BE2C (cell line): ENCODE measurements around the gene LHFPL6.

ENCODE experiments used
- DNase-seq: peaks from one replicate; pipeline ENCODE4 v3.0.0-alpha.2; 2020
- H3K27me3 ChIP-seq: fragments of 250-450 bp; sonication (Bioruptor Pico); 2 replicates; pipeline ENCODE4 v1.5.1; 2020; ENCODE audit warnings: mild to moderate bottlenecking
- H3K36me3 ChIP-seq: fragments of 250-450 bp; sonication (Bioruptor Pico); 2 replicates; pipeline ENCODE4 v1.5.1; 2020; ENCODE audit warnings: mild to moderate bottlenecking
- H3K4me1 ChIP-seq: fragments of 250-450 bp; sonication (Bioruptor Pico); 2 replicates; pipeline ENCODE4 v1.5.1; 2020
- H3K4me3 ChIP-seq: 2 replicates; pipeline ENCODE4 v1.5.1; 2011; ENCODE audit warnings: low read depth, low read length
- H3K9me3 ChIP-seq: fragments of 250-450 bp; sonication (Bioruptor Pico); 2 replicates; pipeline ENCODE4 v1.5.1; 2020
- TF ChIP-seq, protein P1 (sequence below): IDR thresholded peaks from 2 replicates; pipeline ENCODE4 v1.5.1; 2012; ENCODE audit warnings: mild to moderate bottlenecking, low read depth, low read length

The LHFPL6 gene

DNA sequence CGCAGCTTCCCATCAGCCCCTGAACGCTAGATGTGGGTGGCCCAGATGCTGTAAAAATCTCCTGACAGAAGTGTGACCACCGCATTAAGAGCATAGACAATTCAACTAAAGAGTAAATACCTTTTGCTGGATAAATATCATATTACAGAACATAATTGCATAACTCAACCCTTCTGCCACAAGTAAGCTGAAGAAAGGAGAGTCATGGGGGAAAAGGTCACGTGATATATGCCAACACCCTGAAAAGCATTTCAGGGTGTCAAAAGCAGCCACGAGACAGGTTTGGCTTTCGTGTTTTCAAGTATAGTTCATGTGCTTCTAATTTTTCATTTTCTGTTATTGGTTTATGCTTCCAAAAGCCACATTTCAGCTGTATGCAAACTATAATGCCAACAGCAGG is 71.3 kb downstream of the LHFPL6 start:
- no peaks in the 10 kb centered on the region for H3K27me3 ChIP-seq
- no peak for DNase-seq
- no peak overlapping the region for H3K4me3 ChIP-seq
- H3K9me3 ChIP-seq = no peaks in the 10 kb centered on the region
- H3K36me3 ChIP-seq = no peaks in the 10 kb centered on the region
- H3K4me1 ChIP-seq = no peaks in the 10 kb centered on the region
- TF ChIP-seq, protein P1, sequence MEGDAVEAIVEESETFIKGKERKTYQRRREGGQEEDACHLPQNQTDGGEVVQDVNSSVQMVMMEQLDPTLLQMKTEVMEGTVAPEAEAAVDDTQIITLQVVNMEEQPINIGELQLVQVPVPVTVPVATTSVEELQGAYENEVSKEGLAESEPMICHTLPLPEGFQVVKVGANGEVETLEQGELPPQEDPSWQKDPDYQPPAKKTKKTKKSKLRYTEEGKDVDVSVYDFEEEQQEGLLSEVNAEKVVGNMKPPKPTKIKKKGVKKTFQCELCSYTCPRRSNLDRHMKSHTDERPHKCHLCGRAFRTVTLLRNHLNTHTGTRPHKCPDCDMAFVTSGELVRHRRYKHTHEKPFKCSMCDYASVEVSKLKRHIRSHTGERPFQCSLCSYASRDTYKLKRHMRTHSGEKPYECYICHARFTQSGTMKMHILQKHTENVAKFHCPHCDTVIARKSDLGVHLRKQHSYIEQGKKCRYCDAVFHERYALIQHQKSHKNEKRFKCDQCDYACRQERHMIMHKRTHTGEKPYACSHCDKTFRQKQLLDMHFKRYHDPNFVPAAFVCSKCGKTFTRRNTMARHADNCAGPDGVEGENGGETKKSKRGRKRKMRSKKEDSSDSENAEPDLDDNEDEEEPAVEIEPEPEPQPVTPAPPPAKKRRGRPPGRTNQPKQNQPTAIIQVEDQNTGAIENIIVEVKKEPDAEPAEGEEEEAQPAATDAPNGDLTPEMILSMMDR = no peak

- no peaks in the 10 kb centered on the region for H3K27me3 ChIP-seq
- TF ChIP-seq, protein P1 = no peak
- H3K9me3 ChIP-seq = no peaks in the 10 kb centered on the region
- no peak overlapping the region for H3K4me3 ChIP-seq
- no peaks in the 10 kb centered on the region for H3K4me1 ChIP-seq
- no peaks in the 10 kb centered on the region for H3K36me3 ChIP-seq
- DNase-seq = no peak
These were observed 72.1 kb downstream of the LHFPL6 start for GRCh38 chr13:39530916-39531315.

DNA sequence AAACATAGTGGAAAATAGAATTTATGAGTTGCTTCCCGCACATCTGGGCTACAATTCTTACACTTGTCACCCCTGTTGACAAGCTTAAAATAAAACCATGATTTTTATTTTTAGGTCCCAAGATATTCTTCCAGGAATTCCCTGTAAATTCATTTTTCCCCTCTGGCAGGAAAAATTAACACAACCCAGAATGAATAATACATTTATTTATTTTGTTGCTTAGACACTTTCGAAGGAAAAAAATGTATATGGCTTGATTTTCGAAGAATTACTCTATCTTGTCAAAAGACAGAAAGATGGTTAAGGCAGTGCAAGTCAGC is 74.4 kb downstream of the LHFPL6 start:
- no peaks in the 10 kb centered on the region for H3K36me3 ChIP-seq
- no peak overlapping the region for H3K4me3 ChIP-seq
- TF ChIP-seq, protein P1 = no peak
- H3K27me3 ChIP-seq = no peaks in the 10 kb centered on the region
- H3K9me3 ChIP-seq = no peaks in the 10 kb centered on the region
- H3K4me1 ChIP-seq = no peaks in the 10 kb centered on the region
- DNase-seq = no peak

DNA sequence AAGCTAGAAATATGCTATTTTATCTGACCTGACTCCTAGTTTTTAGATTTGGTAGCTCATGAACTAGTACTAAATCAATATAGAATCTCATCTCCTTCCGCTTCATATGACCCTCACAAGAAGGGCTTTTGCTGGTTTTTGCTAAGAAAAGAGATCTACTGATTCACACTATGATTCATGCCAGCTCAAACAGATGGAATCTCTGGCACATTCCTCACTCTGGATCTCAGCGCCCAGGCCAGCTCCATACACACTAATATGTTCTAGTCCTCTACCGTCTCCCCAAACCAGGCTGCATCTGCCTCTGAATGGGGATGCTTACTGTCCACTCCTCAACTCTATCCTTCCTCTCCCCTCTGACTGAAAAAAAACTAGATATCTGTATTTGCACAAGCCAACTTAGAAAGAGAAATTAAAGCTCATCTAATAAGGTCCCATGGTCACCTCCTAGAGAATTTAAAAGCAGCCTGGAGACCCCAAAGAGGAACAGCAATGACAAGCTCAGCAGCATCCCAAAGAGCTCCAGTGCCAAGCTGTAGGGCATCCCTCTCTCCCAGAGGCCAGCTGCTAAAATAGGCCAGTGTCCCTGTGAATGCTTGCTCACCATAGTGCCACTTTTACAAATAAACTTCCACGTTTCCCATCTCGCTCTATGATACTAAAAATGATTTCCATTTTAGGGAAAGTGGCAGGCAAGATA is 74.9 kb downstream of the LHFPL6 start:
- Histone ChIP-seq H3K9me3 (no peaks in the 10 kb centered on the region), H3K27me3 (no peaks in the 10 kb centered on the region), H3K36me3 (no peaks in the 10 kb centered on the region), H3K4me1 (no peaks in the 10 kb centered on the region), H3K4me3 (no peak overlapping the region)
- DNase-seq = no peak
- TF ChIP-seq, protein P1 = no peak

DNA sequence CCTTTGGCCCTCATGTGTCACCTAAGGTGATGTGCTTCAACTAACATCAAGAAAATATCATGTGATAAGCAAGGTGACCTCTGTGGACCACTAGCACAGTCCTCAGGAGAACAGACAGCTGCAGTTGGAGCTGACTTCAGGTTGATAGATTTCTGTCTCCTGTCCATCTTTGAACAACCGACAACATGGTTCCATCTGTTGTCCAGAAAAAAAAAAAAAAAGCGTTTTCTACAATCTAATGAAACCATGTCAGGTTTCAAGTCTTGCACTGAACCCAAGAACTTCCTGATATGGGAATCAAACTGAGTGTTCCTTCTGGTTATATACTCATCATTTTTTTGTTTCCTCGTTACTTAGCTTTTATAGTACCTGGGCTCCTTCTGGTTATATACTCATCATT is 75.7 kb downstream of the LHFPL6 start:
- Histone ChIP-seq H3K36me3 (no peaks in the 10 kb centered on the region), H3K4me1 (no peaks in the 10 kb centered on the region), H3K27me3 (no peaks in the 10 kb centered on the region), H3K4me3 (no peak overlapping the region), H3K9me3 (no peaks in the 10 kb centered on the region)
- DNase-seq = no peak
- TF ChIP-seq, protein P1 = no peak

- no peaks in the 10 kb centered on the region for H3K27me3 ChIP-seq
- DNase-seq = no peak
- no peaks in the 10 kb centered on the region for H3K36me3 ChIP-seq
- H3K4me3 ChIP-seq = no peak overlapping the region
- TF ChIP-seq, protein P1 = no peak
- no peaks in the 10 kb centered on the region for H3K9me3 ChIP-seq
- H3K4me1 ChIP-seq = no peaks in the 10 kb centered on the region
These were observed 76.5 kb downstream of the LHFPL6 start for GRCh38 chr13:39526499-39526898.
